ENCODE results near the gene MTHFD1L. TPM values are rescaled to one million over a fixed set of nuclear protein-coding genes. Genes with fewer than 3 reads are reported as not detected.
"Not testable (repeated sequence)": the region's sequence is repeated elsewhere in the genome, so short reads cannot be mapped to it uniquely, and the experiment has no call there.

MTHFD1L gene
- 58.2 TPM for polyA plus RNA-seq (2013, experiment 1 of 2)
- 62.0 TPM for polyA plus RNA-seq (2013, experiment 2 of 2)

DNA sequence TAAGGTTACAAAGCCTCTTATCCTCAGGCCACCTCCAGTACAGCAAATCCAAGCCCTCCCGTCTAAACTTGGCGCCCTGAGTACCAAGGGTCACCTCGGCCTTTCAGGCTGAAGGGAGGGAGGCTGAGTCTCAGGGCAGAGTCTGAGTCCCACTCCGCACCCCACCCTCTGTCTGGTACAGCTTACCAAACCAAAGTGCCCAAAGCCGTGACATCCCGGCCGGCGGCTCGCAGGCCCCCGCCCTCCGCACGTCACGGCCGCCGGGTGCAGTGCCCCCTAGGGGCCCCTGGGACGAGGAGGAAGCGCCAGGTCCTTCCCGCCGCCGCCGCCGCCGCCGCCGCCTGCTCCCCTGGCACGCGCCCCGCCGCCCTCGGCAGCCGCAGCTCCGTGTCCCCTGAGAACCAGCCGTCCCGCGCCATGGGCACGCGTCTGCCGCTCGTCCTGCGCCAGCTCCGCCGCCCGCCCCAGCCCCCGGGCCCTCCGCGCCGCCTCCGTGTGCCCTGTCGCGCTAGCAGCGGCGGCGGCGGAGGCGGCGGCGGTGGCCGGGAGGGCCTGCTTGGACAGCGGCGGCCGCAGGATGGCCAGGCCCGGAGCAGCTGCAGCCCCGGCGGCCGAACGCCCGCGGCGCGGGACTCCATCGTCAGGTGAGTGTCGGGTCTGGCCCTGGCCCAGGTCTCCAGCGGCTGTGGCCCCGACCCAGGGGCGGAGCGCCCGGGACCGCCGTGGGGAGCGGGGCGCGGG lies at the start of gene MTHFD1L:
Gene MTHFD1L (plus strand): TSS at position 297 of the 741 bp plus-strand sequence. CDS start 121 bp downstream, at position 418.
- peak within 1 kb of the TSS; percentile 98 for H3K9ac ChIP-seq (ENCODE audit: low read depth, low read length)
- H3K4me3 ChIP-seq (ENCODE audit: low read length): peak within 1 kb of the TSS; percentile 79
- peak within 1 kb of the TSS; percentile 96 for H3K27ac ChIP-seq (ENCODE audit: low read depth, low read length)
- under 1% methylated on average over 82 of the region's 82 CpGs for WGBS
- no peaks in the 10 kb centered on the region; the same call in 1 of the 2 replicates for H3K36me3 ChIP-seq (ENCODE audit: insufficient read depth, low read length)
- H3K4me1 ChIP-seq (ENCODE audit: insufficient read depth, low read length): no peaks in the 10 kb centered on the region
- no peaks in the 10 kb centered on the region for H3K27me3 ChIP-seq (ENCODE audit: insufficient read depth, low read length)
- no peaks in the 10 kb centered on the region for H3K9me3 ChIP-seq (ENCODE audit: insufficient read depth, low read depth, low read length)

DNA sequence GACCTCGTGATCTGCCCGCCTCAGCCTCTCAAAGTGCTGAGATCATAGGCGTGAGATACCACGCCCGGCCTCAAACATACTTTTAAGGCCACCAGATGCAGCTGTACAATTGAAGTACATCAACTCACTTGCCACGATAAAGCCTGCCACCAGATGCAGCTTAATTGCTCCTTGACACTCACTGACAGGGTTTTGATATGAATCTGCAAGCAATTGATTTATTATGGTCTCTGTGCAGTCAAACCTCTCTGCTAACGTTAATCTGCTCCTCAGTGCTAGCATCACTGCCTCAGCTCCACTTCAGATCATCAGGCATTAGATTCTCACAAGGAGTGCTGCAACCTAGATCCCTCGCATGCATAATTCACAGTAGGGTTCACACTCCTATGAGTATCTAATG lies 48.9 kb upstream of the MTHFD1L start:
- not testable (repeated sequence) for H3K4me1 ChIP-seq (ENCODE audit: insufficient read depth, low read length); H3K9me3 ChIP-seq (ENCODE audit: insufficient read depth, low read depth, low read length); H3K27me3 ChIP-seq (ENCODE audit: insufficient read depth, low read length); H3K36me3 ChIP-seq (ENCODE audit: insufficient read depth, low read length); H3K27ac ChIP-seq (ENCODE audit: low read depth, low read length); H3K9ac ChIP-seq (ENCODE audit: low read depth, low read length); H3K4me3 ChIP-seq (ENCODE audit: low read length)
- WGBS: 93% methylated on average over 8 of the region's 8 CpGs

DNA sequence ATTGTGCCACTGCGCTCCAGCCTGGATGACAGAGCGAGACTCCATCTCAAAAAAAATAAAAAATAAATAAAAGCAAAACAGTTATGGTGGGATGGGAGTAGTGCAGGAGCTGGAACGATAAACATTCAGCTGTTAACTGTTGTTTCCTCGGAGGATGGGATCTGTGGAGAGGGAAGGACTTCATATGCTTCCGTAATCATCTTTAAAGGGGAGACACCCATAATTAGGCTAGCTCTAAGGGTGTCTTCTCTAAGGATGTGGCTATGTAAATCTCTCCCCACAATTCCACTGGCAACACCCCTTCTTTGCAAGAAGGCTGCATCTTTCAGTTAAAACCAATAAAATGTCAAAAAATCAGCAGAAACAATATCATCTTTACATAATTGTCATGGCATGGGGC lies 42.6 kb upstream of the MTHFD1L start:
- 98% methylated on average over 3 of the region's 5 CpGs for WGBS
- H3K36me3 ChIP-seq (ENCODE audit: insufficient read depth, low read length): no peaks in the 10 kb centered on the region

DNA sequence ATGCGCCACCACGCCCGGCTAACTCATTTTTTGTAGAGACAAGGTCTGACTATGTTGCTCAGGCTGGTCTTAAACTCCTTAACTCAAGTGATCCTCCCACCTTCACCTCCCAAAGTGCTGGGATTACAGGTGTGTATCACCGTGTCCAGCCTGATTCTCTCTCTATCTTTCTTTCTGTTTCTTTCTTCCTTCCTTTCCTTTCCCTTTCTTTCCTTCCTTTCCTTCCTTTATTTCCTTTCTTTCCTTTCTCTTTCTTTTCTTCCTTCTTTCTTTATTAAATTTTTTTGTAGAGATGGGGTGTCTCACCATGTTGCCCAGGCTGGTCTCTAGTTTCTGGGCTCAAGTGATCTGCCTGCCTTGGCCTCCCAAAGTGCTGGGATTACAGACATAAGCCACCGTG lies 38.7 kb upstream of the MTHFD1L start:
- no peak overlapping the region for H3K4me3 ChIP-seq (ENCODE audit: low read length)
- no peak overlapping the region for H3K27ac ChIP-seq (ENCODE audit: low read depth, low read length)
- H3K36me3 ChIP-seq (ENCODE audit: insufficient read depth, low read length): no peaks in the 10 kb centered on the region
- H3K9ac ChIP-seq (ENCODE audit: low read depth, low read length): no peak overlapping the region
- WGBS: 96% methylated on average over 5 of the region's 5 CpGs
- no peaks in the 10 kb centered on the region for H3K4me1 ChIP-seq (ENCODE audit: insufficient read depth, low read length)
- H3K27me3 ChIP-seq (ENCODE audit: insufficient read depth, low read length): no peaks in the 10 kb centered on the region
- no peaks in the 10 kb centered on the region for H3K9me3 ChIP-seq (ENCODE audit: insufficient read depth, low read depth, low read length)

More for the DNA sequence above, 42.6 kb upstream of the MTHFD1L start:
- Histone ChIP-seq H3K4me1 (ENCODE audit: insufficient read depth, low read length) (no peaks in the 10 kb centered on the region), H3K9me3 (ENCODE audit: insufficient read depth, low read depth, low read length) (no peaks in the 10 kb centered on the region), H3K4me3 (ENCODE audit: low read length) (no peak overlapping the region), H3K27ac (ENCODE audit: low read depth, low read length) (no peak overlapping the region), H3K27me3 (ENCODE audit: insufficient read depth, low read length) (no peaks in the 10 kb centered on the region), H3K9ac (ENCODE audit: low read depth, low read length) (no peak overlapping the region)

DNA sequence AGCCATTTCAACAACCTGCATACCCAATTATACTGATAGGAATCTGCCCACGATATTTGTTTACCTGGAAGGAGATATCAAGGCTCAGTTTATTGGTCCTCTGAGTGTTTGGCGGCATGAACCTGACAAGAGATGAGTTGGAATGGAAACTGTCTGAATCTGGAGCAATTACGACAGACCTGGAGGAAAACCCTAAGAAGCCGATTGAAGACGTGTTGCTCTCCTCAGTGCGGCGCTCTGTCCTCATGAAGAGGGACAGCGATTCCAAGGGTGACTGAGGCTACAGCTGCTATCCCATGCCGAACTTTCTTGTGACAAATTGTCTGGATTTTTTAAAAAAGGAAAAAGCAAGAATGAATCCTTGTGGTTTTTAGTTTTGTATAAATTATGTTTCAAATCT lies 37.4 kb upstream of the MTHFD1L start:
- H3K9ac ChIP-seq (ENCODE audit: low read depth, low read length); H3K9me3 ChIP-seq (ENCODE audit: insufficient read depth, low read depth, low read length); H3K27me3 ChIP-seq (ENCODE audit: insufficient read depth, low read length); H3K36me3 ChIP-seq (ENCODE audit: insufficient read depth, low read length); H3K4me3 ChIP-seq (ENCODE audit: low read length); H3K27ac ChIP-seq (ENCODE audit: low read depth, low read length); H3K4me1 ChIP-seq (ENCODE audit: insufficient read depth, low read length): not testable (repeated sequence)
- 88% methylated on average over 9 of the region's 9 CpGs for WGBS

DNA sequence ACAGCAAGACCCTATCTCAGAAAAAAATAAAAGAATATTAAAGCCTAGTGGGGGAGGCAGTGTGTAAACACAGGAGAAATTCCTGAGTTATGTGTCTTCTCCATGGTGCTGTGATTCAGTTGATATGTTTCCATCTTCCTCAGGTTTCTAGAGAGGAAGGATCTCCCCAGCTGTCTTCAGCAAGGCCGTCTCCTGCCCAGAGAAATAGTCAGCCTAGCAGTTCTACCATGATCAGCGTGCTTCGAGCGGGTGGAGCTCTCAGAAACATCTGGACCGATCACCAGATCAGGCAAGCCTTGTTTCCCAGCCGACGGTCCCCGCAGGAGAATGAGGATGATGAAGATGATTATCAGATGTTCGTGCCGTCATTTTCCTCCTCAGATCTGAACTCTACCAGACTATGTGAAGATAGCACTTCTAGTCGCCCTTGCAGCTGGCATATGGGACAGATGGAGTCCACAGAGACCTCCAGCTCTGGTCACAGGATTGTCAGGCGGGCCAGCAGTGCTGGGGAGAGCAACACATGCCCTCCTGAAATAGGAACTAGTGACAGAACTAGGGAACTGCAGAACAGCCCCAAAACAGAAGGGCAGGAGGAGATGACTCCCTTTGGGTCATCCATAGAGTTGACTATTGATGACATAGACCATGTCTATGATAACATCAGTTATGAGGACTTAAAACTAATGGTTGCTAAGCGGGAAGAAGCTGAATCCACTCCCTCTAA lies 34.9 kb upstream of the MTHFD1L start:
- H3K4me3 ChIP-seq (ENCODE audit: low read length): no peak overlapping the region
- H3K27ac ChIP-seq (ENCODE audit: low read depth, low read length): no peak overlapping the region
- H3K27me3 ChIP-seq (ENCODE audit: insufficient read depth, low read length): no peaks in the 10 kb centered on the region
- no peaks in the 10 kb centered on the region for H3K4me1 ChIP-seq (ENCODE audit: insufficient read depth, low read length)
- H3K36me3 ChIP-seq (ENCODE audit: insufficient read depth, low read length): no peaks in the 10 kb centered on the region
- H3K9me3 ChIP-seq (ENCODE audit: insufficient read depth, low read depth, low read length): no peaks in the 10 kb centered on the region
- 95% methylated on average over 13 of the region's 13 CpGs for WGBS
- H3K9ac ChIP-seq (ENCODE audit: low read depth, low read length): no peak overlapping the region

DNA sequence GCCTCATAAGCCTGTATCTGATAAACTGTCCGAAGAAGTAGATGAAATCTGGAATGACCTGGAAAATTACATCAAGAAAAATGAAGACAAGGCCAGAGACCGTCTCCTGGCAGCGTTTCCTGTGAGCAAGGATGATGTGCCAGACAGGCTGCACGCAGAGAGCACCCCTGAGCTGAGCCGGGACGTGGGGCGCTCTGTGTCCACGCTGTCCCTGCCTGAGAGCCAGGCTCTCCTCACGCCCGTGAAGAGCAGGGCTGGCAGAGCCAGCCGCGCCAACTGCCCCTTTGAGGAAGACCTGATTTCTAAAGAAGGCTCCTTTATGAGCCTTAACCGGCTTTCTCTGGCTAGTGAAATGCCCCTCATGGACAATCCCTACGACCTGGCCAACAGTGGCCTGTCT lies 33.9 kb upstream of the MTHFD1L start:
- Histone ChIP-seq H3K27me3 (ENCODE audit: insufficient read depth, low read length) (no peaks in the 10 kb centered on the region), H3K27ac (ENCODE audit: low read depth, low read length) (no peak overlapping the region), H3K4me3 (ENCODE audit: low read length) (no peak overlapping the region), H3K36me3 (ENCODE audit: insufficient read depth, low read length) (no peaks in the 10 kb centered on the region), H3K9ac (ENCODE audit: low read depth, low read length) (no peak overlapping the region), H3K9me3 (ENCODE audit: insufficient read depth, low read depth, low read length) (no peaks in the 10 kb centered on the region), H3K4me1 (ENCODE audit: insufficient read depth, low read length) (no peaks in the 10 kb centered on the region)
- WGBS: 95% methylated on average over 14 of the region's 14 CpGs

DNA sequence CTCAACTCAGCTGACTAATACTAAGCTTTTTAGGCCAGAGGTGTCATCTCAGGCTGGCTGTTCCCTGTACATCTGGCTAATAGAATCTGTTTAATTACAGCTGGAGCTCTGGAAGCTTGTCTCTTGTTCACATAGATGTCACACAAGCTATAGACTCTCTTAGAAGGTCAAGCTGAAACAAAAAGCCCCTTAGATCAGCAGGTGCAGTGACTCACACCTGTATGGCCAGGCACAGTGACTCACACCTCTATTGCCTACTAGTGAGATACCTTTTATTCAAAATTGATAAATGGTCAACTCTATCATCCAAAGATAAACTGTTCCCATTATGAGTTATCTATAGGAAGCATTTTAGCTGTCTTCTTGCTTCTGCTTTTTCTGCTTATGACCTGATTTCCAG lies 29.9 kb upstream of the MTHFD1L start:
- Histone ChIP-seq H3K4me1 (ENCODE audit: insufficient read depth, low read length) (no peaks in the 10 kb centered on the region), H3K9me3 (ENCODE audit: insufficient read depth, low read depth, low read length) (no peaks in the 10 kb centered on the region), H3K27ac (ENCODE audit: low read depth, low read length) (no peak overlapping the region), H3K9ac (ENCODE audit: low read depth, low read length) (no peak overlapping the region), H3K4me3 (ENCODE audit: low read length) (no peak overlapping the region), H3K27me3 (ENCODE audit: insufficient read depth, low read length) (no peaks in the 10 kb centered on the region), H3K36me3 (ENCODE audit: insufficient read depth, low read length) (no peaks in the 10 kb centered on the region)

DNA sequence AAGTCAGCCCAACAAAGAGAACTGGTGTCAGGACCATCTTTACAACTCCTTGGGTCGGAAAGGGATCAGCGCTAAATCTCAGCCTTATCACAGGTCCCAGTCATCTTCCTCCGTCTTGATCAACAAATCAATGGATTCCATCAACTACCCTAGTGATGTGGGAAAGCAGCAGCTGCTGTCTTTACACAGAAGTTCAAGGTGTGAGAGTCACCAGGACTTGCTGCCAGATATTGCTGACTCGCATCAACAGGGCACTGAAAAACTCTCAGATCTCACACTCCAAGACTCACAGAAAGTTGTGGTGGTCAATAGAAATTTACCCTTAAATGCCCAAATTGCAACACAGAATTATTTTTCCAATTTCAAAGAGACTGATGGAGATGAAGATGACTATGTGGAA lies 25.3 kb upstream of the MTHFD1L start:
- Histone ChIP-seq H3K27me3 (ENCODE audit: insufficient read depth, low read length) (no peaks in the 10 kb centered on the region), H3K9me3 (ENCODE audit: insufficient read depth, low read depth, low read length) (no peaks in the 10 kb centered on the region), H3K36me3 (ENCODE audit: insufficient read depth, low read length) (no peaks in the 10 kb centered on the region), H3K27ac (ENCODE audit: low read depth, low read length) (no peak overlapping the region), H3K9ac (ENCODE audit: low read depth, low read length) (no peak overlapping the region), H3K4me3 (ENCODE audit: low read length) (no peak overlapping the region), H3K4me1 (ENCODE audit: insufficient read depth, low read length) (0 out of 2 replicates have a peak, but pooled peaks cover 4% of the 10 kb centered on the region)
- WGBS: 94% methylated on average over 4 of the region's 4 CpGs

DNA sequence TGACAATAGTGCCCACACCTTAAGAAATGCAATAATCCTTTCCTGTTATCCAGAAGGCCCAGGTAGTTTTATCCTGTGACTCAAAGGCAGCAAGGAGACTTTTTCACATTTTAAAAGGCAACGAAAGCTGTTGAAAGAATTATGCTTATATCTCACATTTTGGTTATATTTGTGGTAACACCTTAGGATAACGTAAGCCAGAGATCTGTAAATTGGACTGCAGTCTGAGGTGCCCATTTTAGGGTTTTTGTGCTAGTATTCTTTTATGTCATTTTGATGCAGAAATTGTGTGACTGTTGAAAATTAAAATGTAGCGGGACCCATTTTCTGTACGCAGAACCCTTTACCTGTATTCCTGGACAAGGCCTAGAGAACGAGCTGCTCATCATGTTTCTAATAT lies 24.3 kb upstream of the MTHFD1L start:
- Histone ChIP-seq H3K9me3 (ENCODE audit: insufficient read depth, low read depth, low read length) (no peaks in the 10 kb centered on the region), H3K27me3 (ENCODE audit: insufficient read depth, low read length) (no peaks in the 10 kb centered on the region), H3K4me1 (ENCODE audit: insufficient read depth, low read length) (0 out of 2 replicates have a peak, but pooled peaks cover 4% of the 10 kb centered on the region), H3K27ac (ENCODE audit: low read depth, low read length) (no peak overlapping the region), H3K4me3 (ENCODE audit: low read length) (no peak overlapping the region), H3K9ac (ENCODE audit: low read depth, low read length) (no peak overlapping the region), H3K36me3 (ENCODE audit: insufficient read depth, low read length) (no peaks in the 10 kb centered on the region)
- 98% methylated on average over 5 of the region's 5 CpGs for WGBS

DNA sequence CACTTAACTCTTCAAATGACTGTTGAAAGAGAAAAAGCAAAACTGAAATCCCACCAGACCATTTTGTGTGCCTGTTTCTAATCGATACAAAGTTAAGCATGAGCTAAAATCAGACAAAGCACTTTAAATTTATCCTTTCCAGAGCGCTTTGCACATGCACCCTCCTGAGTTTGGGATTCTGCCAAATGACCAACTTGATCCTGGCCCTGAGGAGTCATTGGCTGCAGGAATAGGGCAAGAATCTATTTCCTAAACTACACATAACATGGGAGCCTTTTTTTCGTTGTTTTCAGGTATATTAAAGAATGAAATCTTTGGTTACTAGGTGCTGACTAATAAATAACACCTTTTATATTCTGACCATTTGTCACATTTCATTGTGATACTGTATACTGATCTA lies 23.8 kb upstream of the MTHFD1L start:
- Histone ChIP-seq H3K27ac (ENCODE audit: low read depth, low read length) (no peak overlapping the region), H3K9me3 (ENCODE audit: insufficient read depth, low read depth, low read length) (no peaks in the 10 kb centered on the region), H3K9ac (ENCODE audit: low read depth, low read length) (no peak overlapping the region), H3K36me3 (ENCODE audit: insufficient read depth, low read length) (no peaks in the 10 kb centered on the region), H3K27me3 (ENCODE audit: insufficient read depth, low read length) (no peaks in the 10 kb centered on the region), H3K4me3 (ENCODE audit: low read length) (no peak overlapping the region), H3K4me1 (ENCODE audit: insufficient read depth, low read length) (0 out of 2 replicates have a peak, but pooled peaks cover 4% of the 10 kb centered on the region)
- 96% methylated on average over 2 of the region's 3 CpGs for WGBS

Measured in HUES64 (cell line).